Natural killer cell (primary cell): Measurements from ENCODE around the gene ALG11. TPM values are rescaled to one million over a fixed set of nuclear protein-coding genes. Genes with fewer than 3 reads are reported as not detected.

Experiments used
- ATAC-seq, 3 donors: fragments of 150-1000 bp in 2 of 3; fragments of 200-7000 bp in 1 of 3; cut with Tn5 transposase; 1 replicate in 1 of 3; 2 replicates in 2 of 3; pipeline ENCODE4 v1.10.0; 2021; ENCODE audit warnings: mild to moderate bottlenecking in 2 of 3, moderate library complexity in 2 of 3
- DNase-seq, 2 donors: peaks; one replicate each; pipeline versions ENCODE4 v3.0.0 to v3.0.0-alpha.2; 2013 to 2021; ENCODE audit warnings: mixed read lengths in 1 of 2
- H3K27ac ChIP-seq: one replicate; pipeline ENCODE4 v1.5.1; 2013; ENCODE audit warnings: mild to moderate bottlenecking, low read length
- H3K27me3 ChIP-seq: one replicate; pipeline ENCODE4 v1.6.1; 2013; ENCODE audit warnings: low read length; ENCODE audit not compliant: control insufficient read depth, insufficient read depth
- H3K36me3 ChIP-seq: one replicate; pipeline ENCODE4 v1.6.1; 2013; ENCODE audit warnings: low read length; ENCODE audit not compliant: control insufficient read depth, insufficient read depth
- H3K4me1 ChIP-seq: one replicate; pipeline ENCODE4 v1.6.1; 2013; ENCODE audit warnings: low read length; ENCODE audit not compliant: control insufficient read depth, insufficient read depth
- H3K4me3 ChIP-seq: one replicate; pipeline ENCODE4 v1.5.1; 2013; ENCODE audit warnings: low read length
- H3K9me3 ChIP-seq: one replicate; pipeline ENCODE4 v1.6.1; 2013; ENCODE audit warnings: low read length; ENCODE audit not compliant: control insufficient read depth, insufficient read depth
- H3K27ac Mint-ChIP-seq, 2 donors: one replicate each; pipeline ENCODE4 v1.8.0; 2022; ENCODE audit warnings: mild to moderate bottlenecking in 2 of 2, mixed read lengths in 2 of 2, moderate library complexity in 1 of 2
- H3K27me3 Mint-ChIP-seq, 2 donors: one replicate each; pipeline ENCODE4 v1.8.0; 2022; ENCODE audit warnings: low read depth in 2 of 2, mixed read lengths in 2 of 2
- H3K36me3 Mint-ChIP-seq: one replicate; pipeline ENCODE4 v1.8.0; 2022; ENCODE audit warnings: mixed read lengths
- H3K4me1 Mint-ChIP-seq, 2 donors: one replicate each; pipeline ENCODE4 v1.8.0; 2022; ENCODE audit warnings: mixed read lengths in 2 of 2
- H3K4me3 Mint-ChIP-seq: one replicate; pipeline ENCODE4 v1.8.0; 2022; ENCODE audit warnings: mild to moderate bottlenecking, moderate library complexity, mixed read lengths
- H3K9me3 Mint-ChIP-seq, 2 donors: one replicate each; pipeline ENCODE4 v1.8.0; 2022; ENCODE audit warnings: mixed read lengths in 2 of 2
- CTCF ChIP-seq: fragments of 200-600 bp; IDR thresholded peaks from one replicate; pipeline ENCODE4 v1.8.0; 2022; ENCODE audit warnings: antibody characterized with exemption
- WGBS: methylation state at CpG from one replicate; pipeline ENCODE4 v1.1.7; 2013; ENCODE audit warnings: missing lambda C conversion rate; ENCODE audit not compliant: insufficient coverage; 5-methylcytosine and 5-hydroxymethylcytosine counted together
- intact Hi-C: fragments of 100-400 bp; cut with micrococcal nuclease; formaldehyde crosslinking; loops from one replicate; pipeline ENCODE4 v1.14.2; 2022
- total RNA-seq, 4 donors: library from RNA; stranded (reverse); fragments of 120-200 nt in 1 of 4; gene quantifications; one replicate each; pipeline versions ENCODE4 v1.2.3 to v1.2.4, GENCODE V29; 2013 to 2022

The ALG11 gene
- total RNA-seq, 3 donors from 2014 or later (not counting 1 experiment from before 2014, with no cell fraction given) = 30.8 to 35.8 (median 35.2) TPM

GRCh38 chr13:52061587-52061986 is 49.4 kb downstream of the ALG11 start:
- Mint-ChIP-seq H3K9me3 (peaks cover 0 to 3% of the 10 kb centered on the region in 2 donors), H3K4me3 (no peak overlapping the region), H3K27me3 (no peaks in the 10 kb centered on the region), H3K4me1 (no peaks in the 10 kb centered on the region), H3K36me3 (no peaks in the 10 kb centered on the region), H3K27ac (no peak overlapping the region)
- peaks cover 3% of the 10 kb centered on the region for H3K9me3 ChIP-seq
- TF ChIP-seq CTCF = no peak
- 55% methylated on average over 3 of the region's 3 CpGs for WGBS
- intact Hi-C loops = no loop called here
- no peaks in the 10 kb centered on the region for H3K4me1 ChIP-seq
- no peak overlapping the region for H3K4me3 ChIP-seq
- DNase-seq (no peak), ATAC-seq (no peak)
- no peaks in the 10 kb centered on the region for H3K27me3 ChIP-seq
- H3K36me3 ChIP-seq = no peaks in the 10 kb centered on the region
- no peak overlapping the region for H3K27ac ChIP-seq

- Histone ChIP-seq H3K27ac (no peak overlapping the region), H3K4me3 (no peak overlapping the region), H3K36me3 (no peaks in the 10 kb centered on the region), H3K9me3 (peaks cover 17% of the 10 kb centered on the region), H3K27me3 (peaks cover 2% of the 10 kb centered on the region), H3K4me1 (no peaks in the 10 kb centered on the region)
- Mint-ChIP-seq H3K27me3 (peaks cover 12 to 15% of the 10 kb centered on the region in 2 donors), H3K4me3 (no peak overlapping the region), H3K9me3 (peaks cover 0 to 4% of the 10 kb centered on the region in 2 donors), H3K4me1 (peaks cover 0 to 4% of the 10 kb centered on the region in 2 donors), H3K36me3 (peaks cover 12% of the 10 kb centered on the region), H3K27ac (no peak overlapping the region)
- TF ChIP-seq CTCF = no peak
- intact Hi-C loops = no loop called here
- DNase-seq (peak in 1 of 2 donors; percentile 3), ATAC-seq (no peak)
Measured at GRCh38 chr13:52067237-52067636, 55.0 kb downstream of the ALG11 start.

- Mint-ChIP-seq H3K4me1 (peaks cover 0 to 4% of the 10 kb centered on the region in 2 donors), H3K27me3 (peaks cover 18 to 31% of the 10 kb centered on the region in 2 donors), H3K9me3 (peaks cover 0 to 4% of the 10 kb centered on the region in 2 donors), H3K27ac (no peak overlapping the region), H3K36me3 (peaks cover 12% of the 10 kb centered on the region), H3K4me3 (no peak overlapping the region)
- Histone ChIP-seq H3K4me3 (no peak overlapping the region), H3K4me1 (no peaks in the 10 kb centered on the region), H3K9me3 (peaks cover 14% of the 10 kb centered on the region), H3K36me3 (no peaks in the 10 kb centered on the region), H3K27ac (no peak overlapping the region), H3K27me3 (peaks cover 2% of the 10 kb centered on the region)
- TF ChIP-seq CTCF = no peak
- 85% methylated on average over 1 of the region's 1 CpG for WGBS
- ATAC-seq (peak in 1 of 3 donors; percentile 44), DNase-seq (peak in 1 of 2 donors; percentile 26)
- intact Hi-C loops = no loop called here
Measured at GRCh38 chr13:52070929-52071523, 58.8 kb downstream of the ALG11 start.

Other genes starting within 250 kb of the ALG11 start
- 10 to 100 TPM in 2 of 3 donors, 1 to 10 TPM in 1; 7.0 to 11.7 (median 10.4) TPM for gene DHRS12, start 208.2 kb upstream of the ALG11 start, total RNA-seq
- under 1 TPM in 1 of 3 donors, not detected in 2; 0.08 TPM for gene TMEM272, start 167.2 kb upstream of the ALG11 start, total RNA-seq
- gene CCDC70, start 150.4 kb upstream of the ALG11 start, total RNA-seq = not detected
- under 1 TPM; 0.45 to 0.64 (median 0.58) TPM for gene ATP7B, start 948 bp upstream of the ALG11 start, total RNA-seq
- gene UTP14C, start 12.3 kb downstream of the ALG11 start, total RNA-seq = 1 to 10 TPM; 6.2 to 9.8 (median 7.0) TPM
- gene NEK5, start 116.7 kb downstream of the ALG11 start, total RNA-seq = under 1 TPM in 1 of 3 donors, not detected in 2; 0.13 TPM
- gene NEK3, start 147.2 kb downstream of the ALG11 start, total RNA-seq = 10 to 100 TPM in 1 of 3 donors, 1 to 10 TPM in 2; 7.5 to 15.2 (median 8.8) TPM